ENCODE measurements around the gene OPCML.

Gene OPCML

DNA sequence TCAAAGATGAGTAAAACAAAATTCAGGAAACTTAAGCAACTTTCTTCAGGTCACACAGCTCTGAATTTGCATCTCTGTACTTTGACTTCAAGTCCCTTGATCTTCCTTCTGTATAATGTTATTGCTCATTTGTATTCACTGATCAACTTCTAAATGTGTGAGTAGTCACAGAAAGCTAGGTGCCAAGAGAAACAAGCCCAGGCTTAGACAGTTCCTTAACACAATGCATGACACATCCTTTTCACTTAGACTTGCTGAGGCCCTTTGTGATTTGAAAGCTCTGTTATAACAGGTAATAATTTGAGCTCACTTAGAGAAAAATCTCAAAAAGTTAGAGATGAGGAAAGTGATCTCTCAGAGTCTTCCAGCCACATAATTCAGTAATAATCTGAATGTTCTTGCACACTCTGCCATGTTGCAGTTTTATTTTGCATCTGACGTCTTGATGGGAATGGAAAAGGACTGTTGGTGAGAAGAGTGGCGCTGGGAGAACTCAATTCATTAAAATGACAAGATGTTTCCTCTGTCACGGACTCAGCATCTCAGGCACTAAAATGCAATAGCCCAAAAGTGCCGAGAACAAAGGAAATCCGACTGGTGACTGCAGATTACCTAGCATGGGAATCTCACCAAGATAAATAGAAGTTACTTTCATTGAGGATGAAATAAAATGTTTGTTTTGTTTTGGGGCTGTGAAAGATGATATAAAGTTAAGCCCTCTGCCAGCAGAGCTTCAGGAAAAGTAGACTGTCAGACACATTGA, 665.3 kb downstream of the OPCML start:
- DNase-seq, result no peak

DNA sequence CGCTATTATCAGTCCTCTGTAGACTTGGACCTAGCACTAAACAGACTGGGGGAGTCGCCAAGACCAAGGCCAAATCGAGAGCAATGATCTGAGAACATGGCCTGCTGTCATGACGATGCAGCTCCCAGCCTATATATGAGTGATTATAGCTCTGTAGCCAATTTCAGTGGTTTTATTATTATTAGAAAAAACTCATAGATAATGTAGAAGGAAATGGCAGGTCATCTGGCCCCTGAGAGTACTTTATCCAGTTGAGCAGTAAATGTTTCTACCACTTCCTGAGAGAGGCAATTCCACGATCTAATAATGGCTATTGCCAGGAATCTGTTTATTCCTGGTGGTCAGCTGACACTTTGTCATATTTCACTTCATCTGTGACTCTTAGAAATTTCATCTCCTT, 666.7 kb downstream of the OPCML start:
- no peak for DNase-seq

DNA sequence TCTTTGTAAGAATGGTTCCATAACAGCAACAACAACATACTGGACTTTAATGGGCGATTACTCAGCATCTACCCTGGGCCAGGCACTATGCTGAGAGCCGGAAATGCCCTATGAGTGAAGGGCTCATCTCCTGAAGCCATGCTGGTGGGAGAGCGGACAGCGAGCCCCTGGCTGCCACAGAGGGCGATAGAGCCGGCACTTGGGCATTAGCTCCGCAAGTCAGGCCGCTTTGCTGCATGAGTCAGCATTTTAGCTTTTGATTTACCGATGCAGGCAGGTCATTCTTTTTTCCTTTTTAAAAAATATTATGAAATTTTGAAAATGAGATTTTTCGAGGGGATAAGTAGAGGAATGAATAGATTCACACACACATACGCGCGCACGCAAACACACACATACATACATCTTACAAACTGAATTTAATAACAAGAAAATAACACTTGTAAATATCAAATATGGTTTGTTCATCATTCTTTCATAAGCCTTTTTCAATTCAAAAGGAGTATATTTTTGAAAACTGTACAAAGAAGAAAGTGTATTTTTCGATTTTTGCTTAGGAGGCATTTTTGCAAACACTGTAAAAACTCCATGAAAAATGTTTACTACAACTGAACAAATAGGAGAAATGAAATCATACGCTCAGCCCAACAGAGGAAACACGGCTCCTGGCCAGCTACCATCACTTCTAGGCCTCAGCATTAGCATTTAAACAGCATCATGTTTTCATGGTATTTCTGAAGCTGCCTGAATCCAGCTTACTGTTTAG, 667.3 kb downstream of the OPCML start:
- no peak for DNase-seq

DNA sequence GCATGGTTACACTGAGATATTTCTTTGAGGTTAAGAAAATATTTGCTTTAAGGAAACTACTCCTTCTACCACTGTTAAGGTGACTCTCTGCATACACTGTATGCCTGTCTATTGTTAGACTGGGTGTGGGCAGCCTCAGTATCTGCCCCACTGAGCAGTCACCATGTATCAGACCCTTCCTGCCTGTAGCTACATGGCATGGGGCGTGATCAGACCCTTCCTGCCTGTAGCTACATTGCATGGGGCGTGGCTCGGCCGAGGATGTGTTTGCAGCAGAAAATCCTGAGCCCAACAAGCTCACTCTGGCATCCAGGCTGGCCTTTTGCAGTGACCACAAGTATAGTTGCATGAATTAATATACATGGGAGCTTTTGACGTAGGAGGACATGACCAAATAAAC, 669.4 kb downstream of the OPCML start:
- no peak for DNase-seq

DNA sequence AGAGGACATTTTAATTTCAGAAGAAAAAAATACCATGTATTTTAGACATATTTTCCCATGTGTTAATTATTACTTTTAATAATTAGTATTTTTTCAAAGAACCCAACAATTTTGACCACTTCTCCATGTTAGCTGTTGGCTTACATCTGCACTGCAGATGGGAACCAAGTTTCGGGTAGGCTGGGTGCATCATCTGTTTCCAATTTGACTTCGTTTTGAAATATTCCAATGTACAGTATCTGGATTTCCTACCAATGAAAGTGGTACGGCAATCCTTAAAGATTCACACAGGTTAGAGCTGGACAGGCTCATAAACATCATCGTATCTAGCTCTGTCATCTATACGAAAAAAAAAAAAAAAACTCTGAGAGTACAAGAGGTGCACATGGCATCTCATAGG, 670.2 kb downstream of the OPCML start:
- DNase-seq, result no peak

GRCh38 chr11:132859306-132859705, 673.0 kb downstream of the OPCML start:
- DNase-seq, result no peak

GRCh38 chr11:132858223-132858622, 674.1 kb downstream of the OPCML start:
- no peak for DNase-seq

DNA sequence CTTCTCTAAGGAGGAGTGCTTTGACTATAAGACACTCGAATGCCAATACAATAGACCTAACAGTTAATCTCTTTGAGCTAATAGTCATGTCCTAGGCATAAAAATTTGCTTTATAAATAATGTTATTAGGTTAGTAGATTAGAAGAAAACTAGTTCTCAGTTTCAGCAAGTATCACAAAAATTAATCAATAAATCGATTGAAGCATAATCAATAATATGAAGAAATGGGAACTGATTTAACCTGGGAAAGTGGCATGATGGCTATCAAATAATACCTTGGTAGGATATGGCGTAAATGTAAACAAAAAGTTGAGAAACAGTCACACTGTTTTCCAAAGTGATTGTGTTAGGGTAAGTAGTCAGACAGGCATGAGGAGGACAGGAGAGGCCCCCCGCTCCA, 676.3 kb downstream of the OPCML start:
- no peak for DNase-seq

DNA sequence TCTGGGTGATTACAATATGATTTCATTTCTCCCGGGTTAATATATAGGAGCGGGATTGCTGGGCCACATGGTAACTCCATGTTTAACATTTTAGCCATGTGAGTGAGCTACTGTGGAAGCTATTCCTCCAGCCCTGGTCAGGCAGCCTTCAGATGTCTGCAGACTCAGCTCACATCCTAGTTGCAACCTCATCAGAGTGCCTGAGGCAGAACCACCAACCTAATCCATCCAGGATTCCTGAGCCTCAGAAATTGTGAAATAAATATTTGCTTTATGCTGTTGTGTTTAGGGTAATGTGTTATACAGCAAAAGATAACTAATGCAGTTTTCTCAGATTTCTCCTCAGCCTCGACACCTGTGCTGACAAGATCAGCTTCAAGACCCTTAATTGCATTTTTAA, 676.8 kb downstream of the OPCML start:
- DNase-seq, result no peak

- no peak for DNase-seq
These were observed 678.4 kb downstream of the OPCML start for GRCh38 chr11:132853886-132854285.

DNA sequence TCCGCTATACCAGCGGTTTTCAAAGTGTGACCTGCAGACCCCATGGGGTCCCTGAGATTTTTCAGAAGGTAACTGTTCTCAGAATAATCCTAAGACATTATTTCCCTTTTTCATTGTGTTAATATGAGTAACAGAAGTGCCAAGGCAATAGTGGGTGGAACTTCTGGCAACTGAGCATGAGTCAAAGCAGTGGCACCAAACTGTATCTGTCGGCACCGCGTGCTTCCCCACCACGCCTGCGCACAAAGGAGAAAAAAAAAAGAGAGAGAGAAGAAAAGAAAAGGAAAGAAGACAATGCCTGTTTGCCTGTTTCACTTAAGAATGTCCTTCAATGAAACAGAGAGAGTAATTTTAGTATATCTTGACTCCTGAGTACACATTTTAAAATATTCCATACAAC, 679.9 kb downstream of the OPCML start:
- DNase-seq, result no peak

DNA sequence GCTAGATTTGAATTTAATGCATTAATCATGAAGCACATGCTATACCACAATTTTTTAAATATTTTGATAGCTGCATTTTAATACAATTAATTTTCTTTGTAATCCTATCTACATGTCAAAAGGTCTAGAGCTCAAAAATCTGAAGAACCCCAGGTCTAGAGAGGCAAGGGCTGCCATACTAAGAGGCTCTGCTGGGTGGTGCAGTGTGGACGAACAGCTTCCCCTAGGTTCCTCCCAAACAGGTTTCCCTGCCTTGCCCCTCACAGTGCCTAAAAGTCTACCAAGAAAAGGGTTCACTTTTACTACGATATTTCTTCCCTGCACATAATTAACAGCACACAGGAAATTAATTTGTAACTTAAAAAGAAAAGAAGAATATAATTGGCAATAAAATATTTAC, 681.1 kb downstream of the OPCML start:
- DNase-seq, result no peak

- no peak for DNase-seq
These were observed 682.0 kb downstream of the OPCML start for GRCh38 chr11:132850266-132850665.

GRCh38 chr11:132848336-132848735, 684.0 kb downstream of the OPCML start:
- DNase-seq, result no peak

- no peak for DNase-seq
These were observed 686.2 kb downstream of the OPCML start for GRCh38 chr11:132846075-132846474.

DNA sequence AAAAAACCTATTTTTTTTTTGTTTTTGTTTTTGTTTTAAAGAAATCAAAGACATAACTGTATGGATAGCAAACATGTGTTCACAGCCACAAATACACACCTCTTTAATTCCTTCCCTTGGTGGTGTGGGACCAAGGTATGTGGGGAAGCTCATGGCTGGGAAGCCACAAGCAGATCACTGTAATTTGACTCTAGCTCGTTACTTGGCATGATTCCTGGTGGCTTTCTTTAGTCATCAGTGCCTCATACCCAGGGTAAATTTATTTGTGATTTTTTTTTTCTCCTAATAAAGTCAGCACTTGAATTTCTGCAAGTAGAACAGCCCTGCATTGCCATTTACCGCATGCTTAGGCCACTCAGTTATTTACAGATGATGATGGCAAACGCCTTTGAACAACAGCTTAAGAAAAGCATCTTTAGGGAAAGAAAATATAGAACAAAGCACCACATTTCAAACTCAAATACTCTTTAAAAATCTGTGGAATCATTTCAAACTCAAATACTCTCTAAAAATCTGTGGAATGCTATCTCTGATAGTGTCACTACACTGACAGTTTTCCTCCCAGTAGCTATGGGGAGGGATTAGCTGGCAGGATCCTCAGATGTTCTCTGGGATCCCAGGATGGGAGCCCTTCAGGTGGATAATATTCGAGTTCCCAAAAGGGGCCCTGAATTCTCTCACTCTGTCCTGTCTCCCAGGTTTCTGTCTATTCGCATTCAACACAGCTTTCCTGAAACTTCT, 687.2 kb downstream of the OPCML start:
- no peak for DNase-seq

DNA sequence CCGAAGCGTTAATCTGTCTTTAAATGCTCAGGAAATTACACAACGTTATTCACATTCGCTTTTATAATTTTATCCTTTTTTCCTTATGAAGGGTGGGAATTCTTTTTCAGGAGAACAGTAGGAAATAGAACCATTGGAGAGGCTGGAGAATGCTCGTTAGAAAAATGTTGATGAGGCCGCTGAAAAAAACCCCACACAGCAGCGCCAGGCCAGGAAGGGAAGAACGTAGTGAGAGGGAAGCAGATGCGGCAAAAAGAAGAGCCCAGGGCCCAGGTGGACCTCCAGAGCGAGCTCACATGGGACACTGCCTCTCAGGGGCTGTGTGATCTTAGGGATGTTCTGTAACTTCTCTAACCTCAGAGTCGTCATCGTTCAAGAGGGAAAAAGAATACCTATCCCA, 691.6 kb downstream of the OPCML start:
- DNase-seq, result no peak

DNA sequence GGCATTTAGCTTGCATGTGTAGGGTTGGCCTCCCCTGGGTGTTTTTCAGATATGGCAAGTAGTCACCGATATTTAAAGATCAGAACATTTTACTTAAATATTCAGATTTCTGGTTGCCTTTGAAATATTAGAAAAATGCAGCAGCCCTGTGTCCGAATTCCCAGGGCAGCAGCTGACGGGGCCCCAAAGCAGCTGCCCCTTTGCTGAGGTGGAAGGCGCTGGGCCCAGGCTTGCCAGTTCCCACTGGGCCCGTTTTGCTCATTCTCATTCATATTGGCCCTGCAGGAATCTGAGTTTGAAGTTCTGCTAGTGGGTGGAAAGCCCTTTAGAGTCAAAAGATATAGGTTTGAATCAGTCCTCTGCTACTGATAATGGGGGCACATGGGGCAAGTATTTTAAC, 692.1 kb downstream of the OPCML start:
- DNase-seq, result no peak

- no peak for DNase-seq
These were observed 692.9 kb downstream of the OPCML start for GRCh38 chr11:132839236-132839945.

DNA sequence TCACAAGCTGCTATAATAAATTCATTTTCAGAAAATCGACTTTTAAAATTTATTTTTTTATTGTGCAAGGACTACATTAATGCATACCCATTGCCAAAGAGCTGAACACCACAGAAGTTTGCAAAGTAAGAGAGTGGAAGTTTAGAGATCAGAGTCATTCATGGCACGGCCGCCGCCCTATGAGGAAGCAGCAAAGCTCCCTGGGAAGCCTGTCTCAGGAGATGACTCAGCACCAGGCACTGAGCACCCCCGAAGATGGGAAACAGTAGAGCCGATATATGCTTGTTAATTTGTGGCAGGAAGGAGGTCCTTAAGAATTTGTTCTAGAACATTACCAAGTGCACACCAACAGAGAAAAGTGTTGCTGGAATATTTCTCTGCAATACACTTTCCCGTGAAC, 693.7 kb downstream of the OPCML start:
- no peak for DNase-seq

DNA sequence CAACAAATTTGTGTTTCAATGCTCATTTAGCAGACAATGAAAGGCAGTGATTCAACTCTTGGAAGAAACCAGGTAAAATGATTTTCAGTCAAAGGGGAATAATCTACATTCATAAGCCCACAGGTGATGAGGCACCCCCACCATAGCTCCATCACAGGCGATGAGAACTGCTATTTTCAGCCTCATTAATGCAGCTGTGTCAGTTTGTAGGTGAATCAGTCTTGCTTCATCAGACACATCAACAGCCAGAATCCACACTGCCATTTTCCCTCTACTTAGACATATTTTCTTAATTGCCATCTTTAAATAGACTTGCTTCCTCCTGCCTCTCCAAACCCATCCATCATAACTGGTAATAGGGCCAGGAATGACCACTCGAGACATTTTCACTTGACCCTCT, 701.0 kb downstream of the OPCML start:
- DNase-seq, result no peak

- DNase-seq, result no peak
These were observed 707.7 kb downstream of the OPCML start for GRCh38 chr11:132824642-132825041.

DNA sequence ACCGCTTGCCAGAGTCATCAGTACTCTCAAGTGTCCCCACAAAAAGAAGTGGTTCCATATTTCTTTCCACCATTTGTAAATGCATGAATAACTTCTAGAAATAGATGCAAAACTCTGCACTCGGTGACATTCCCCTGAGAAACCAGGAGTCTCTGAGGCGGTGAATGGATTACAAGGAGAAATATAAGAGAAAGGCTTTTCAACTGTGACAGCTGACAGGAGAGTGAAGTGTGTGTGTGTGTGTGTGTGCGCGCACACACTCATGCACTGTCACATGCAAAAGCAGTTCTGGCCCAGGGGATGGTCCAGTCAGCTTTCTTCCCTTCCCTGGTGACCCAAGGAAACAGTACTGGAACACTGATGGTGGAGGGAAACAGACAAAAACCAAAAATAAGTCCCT, 710.0 kb downstream of the OPCML start:
- DNase-seq, result no peak

Measured in activated gamma-delta T cell (primary cell).